Nephron progenitor cell (in vitro differentiated cells): ENCODE results near the gene SORCS2.
A peak's percentile ranks its signal among the peaks of the same experiment; 100 is the strongest.

ENCODE experiments used
- DNase-seq: peaks from one replicate; pipeline ENCODE4 v3.0.0; 2021
- H3K27ac Mint-ChIP-seq: 2 replicates; pipeline ENCODE4 v1.8.0; 2021; ENCODE audit warnings: mild to moderate bottlenecking, moderate library complexity, mixed read lengths
- H3K27me3 Mint-ChIP-seq: 2 replicates; pipeline ENCODE4 v1.8.0; 2021; ENCODE audit warnings: mild to moderate bottlenecking, low read depth, mixed read lengths; ENCODE audit not compliant: poor library complexity
- H3K36me3 Mint-ChIP-seq: 2 replicates; pipeline ENCODE4 v1.8.0; 2021; ENCODE audit warnings: low read depth, mixed read lengths
- H3K4me1 Mint-ChIP-seq: 2 replicates; pipeline ENCODE4 v1.8.0; 2021; ENCODE audit warnings: mixed read lengths
- H3K4me3 Mint-ChIP-seq: 2 replicates; pipeline ENCODE4 v1.8.0; 2021; ENCODE audit warnings: mild to moderate bottlenecking, moderate library complexity, mixed read lengths
- H3K9me3 Mint-ChIP-seq: 2 replicates; pipeline ENCODE4 v1.8.0; 2021; ENCODE audit warnings: mild to moderate bottlenecking, moderate library complexity, mixed read lengths
- TF ChIP-seq, protein P1 (sequence below): fragments of 200-600 bp; sonication (generic); IDR thresholded peaks from 2 replicates; pipeline ENCODE4 v1.5.0; 2021; ENCODE audit warnings: antibody characterized with exemption

The SORCS2 gene

GRCh38 chr4:7306021-7306965, 114.0 kb downstream of the SORCS2 start:
- TF ChIP-seq, protein P1, sequence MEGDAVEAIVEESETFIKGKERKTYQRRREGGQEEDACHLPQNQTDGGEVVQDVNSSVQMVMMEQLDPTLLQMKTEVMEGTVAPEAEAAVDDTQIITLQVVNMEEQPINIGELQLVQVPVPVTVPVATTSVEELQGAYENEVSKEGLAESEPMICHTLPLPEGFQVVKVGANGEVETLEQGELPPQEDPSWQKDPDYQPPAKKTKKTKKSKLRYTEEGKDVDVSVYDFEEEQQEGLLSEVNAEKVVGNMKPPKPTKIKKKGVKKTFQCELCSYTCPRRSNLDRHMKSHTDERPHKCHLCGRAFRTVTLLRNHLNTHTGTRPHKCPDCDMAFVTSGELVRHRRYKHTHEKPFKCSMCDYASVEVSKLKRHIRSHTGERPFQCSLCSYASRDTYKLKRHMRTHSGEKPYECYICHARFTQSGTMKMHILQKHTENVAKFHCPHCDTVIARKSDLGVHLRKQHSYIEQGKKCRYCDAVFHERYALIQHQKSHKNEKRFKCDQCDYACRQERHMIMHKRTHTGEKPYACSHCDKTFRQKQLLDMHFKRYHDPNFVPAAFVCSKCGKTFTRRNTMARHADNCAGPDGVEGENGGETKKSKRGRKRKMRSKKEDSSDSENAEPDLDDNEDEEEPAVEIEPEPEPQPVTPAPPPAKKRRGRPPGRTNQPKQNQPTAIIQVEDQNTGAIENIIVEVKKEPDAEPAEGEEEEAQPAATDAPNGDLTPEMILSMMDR: no peak
- DNase-seq: no peak
- peaks cover 11% of the 10 kb centered on the region for H3K27me3 Mint-ChIP-seq
- no peaks in the 10 kb centered on the region for H3K9me3 Mint-ChIP-seq
- H3K27ac Mint-ChIP-seq: no peak overlapping the region
- H3K4me3 Mint-ChIP-seq: no peak overlapping the region
- peaks cover 82% of the 10 kb centered on the region for H3K4me1 Mint-ChIP-seq
- no peaks in the 10 kb centered on the region for H3K36me3 Mint-ChIP-seq

DNA sequence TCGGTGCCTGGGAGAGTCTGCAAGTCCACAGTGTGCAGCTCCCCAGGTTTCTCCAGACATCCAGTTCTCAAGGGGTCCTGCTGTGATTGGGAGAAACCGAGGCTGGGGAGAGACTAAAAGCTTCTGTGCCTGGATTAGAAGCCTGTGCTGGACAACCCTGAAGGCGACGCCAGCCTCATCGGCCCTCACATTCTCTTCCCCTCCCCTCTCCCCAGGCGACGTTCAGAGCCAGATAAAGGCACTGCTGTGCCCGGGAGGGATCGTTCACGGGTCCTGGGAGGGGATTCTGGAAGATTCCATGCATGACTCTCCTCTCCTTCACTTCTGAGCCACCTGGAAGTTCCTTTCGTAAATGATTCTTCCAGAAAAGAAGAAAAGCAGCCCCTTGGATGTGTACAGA, 114.6 kb downstream of the SORCS2 start:
- Mint-ChIP-seq H3K27ac (no peak overlapping the region), H3K4me3 (no peak overlapping the region), H3K4me1 (peaks cover 78% of the 10 kb centered on the region), H3K36me3 (no peaks in the 10 kb centered on the region), H3K27me3 (peaks cover 11% of the 10 kb centered on the region), H3K9me3 (no peaks in the 10 kb centered on the region)
- TF ChIP-seq, protein P1: no peak
- no peak for DNase-seq

DNA sequence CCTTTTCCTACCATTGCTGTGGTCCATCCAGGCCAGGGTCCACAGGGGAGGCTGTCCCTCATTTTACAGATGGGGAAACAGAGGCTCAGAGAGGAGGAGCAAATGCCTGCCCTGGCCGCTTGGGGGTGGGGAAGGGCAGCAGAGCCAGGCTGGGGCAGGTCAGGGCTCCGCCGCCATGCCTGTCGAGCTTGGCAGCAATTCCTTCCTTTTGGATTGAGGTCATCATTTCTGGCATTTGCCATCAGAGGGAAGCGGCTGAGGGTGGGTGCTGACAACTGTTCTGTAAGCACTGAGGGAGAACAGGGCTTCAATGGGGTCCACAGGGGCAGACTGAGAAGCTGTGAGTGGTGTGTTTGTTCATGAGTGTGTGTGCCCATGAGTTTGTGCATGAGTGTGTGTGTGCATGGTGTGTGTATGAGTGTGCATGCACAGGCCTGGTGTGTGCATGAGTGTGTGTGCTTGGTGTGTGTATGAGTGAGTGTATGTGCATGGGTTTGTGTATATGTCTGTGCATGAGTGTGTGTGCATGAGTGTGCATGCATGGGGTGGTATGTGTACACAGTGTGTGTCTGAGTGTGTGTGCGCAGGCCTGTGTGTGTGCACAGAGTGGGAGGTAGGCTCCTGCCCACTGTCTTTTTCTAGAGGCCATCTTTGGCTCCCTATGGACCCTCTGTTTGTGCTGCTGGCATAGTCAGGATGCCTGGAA, 115.2 kb downstream of the SORCS2 start:
- Mint-ChIP-seq H3K36me3 (no peaks in the 10 kb centered on the region), H3K4me1 (peaks cover 78% of the 10 kb centered on the region), H3K27ac (peak overlapping the region; percentile 10), H3K9me3 (no peaks in the 10 kb centered on the region), H3K27me3 (peaks cover 11% of the 10 kb centered on the region), H3K4me3 (no peak overlapping the region)
- TF ChIP-seq, protein P1: no peak
- no peak for DNase-seq

DNA sequence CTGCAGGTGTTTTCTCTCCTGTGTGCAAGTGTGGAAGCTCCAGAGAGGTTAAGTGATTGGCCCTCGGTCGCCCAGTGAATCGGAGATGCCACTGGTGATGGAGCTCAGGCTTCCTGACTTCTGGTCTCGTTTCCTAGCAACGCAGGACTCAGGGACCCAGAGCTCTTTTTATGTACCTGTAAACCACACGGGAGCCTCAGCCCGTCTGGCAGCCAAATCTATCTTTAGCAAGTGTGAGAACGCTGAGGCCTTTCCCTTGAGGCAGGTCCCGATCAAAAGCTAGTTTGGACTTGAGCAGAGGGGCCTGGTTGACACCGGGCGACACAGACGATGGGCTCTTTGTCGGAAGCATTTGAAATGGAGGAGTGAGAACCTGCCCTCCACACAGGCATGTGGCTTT, 116.8 kb downstream of the SORCS2 start:
- Mint-ChIP-seq H3K36me3 (no peaks in the 10 kb centered on the region), H3K27me3 (peaks cover 8% of the 10 kb centered on the region), H3K4me1 (peaks cover 76% of the 10 kb centered on the region), H3K4me3 (no peak overlapping the region), H3K9me3 (no peaks in the 10 kb centered on the region), H3K27ac (peak overlapping the region; percentile 85)
- no peak for DNase-seq
- TF ChIP-seq, protein P1: no peak

- no peak for DNase-seq
- no peaks in the 10 kb centered on the region for H3K9me3 Mint-ChIP-seq
- H3K4me3 Mint-ChIP-seq: no peak overlapping the region
- peaks cover 72% of the 10 kb centered on the region for H3K4me1 Mint-ChIP-seq
- H3K27ac Mint-ChIP-seq: peak overlapping the region; percentile 85
- H3K36me3 Mint-ChIP-seq: no peaks in the 10 kb centered on the region
- TF ChIP-seq, protein P1: no peak
- peaks cover 8% of the 10 kb centered on the region for H3K27me3 Mint-ChIP-seq
Measured at GRCh38 chr4:7309636-7310390, 117.5 kb downstream of the SORCS2 start.
